HFFc6 (cell line): ENCODE data around the gene IP6K1. TPM values are rescaled to one million over a fixed set of nuclear protein-coding genes. Genes with fewer than 3 reads are reported as not detected.

Source experiments
- DNase-seq: peaks from one replicate; pipeline ENCODE4 v3.0.0-alpha.2; 2018
- H3K27ac Mint-ChIP-seq: 2 replicates; pipeline ENCODE4 v1.8.0; 2020; ENCODE audit warnings: mild to moderate bottlenecking, mixed read lengths
- H3K27me3 Mint-ChIP-seq: 2 replicates; pipeline ENCODE4 v1.8.0; 2021; ENCODE audit warnings: mild to moderate bottlenecking, moderate library complexity, mixed read lengths; ENCODE audit not compliant: insufficient read depth
- H3K36me3 Mint-ChIP-seq: 2 replicates; pipeline ENCODE4 v1.8.0; 2021; ENCODE audit warnings: low read depth, mixed read lengths
- H3K4me1 Mint-ChIP-seq: 2 replicates; pipeline ENCODE4 v1.8.0; 2020; ENCODE audit warnings: low read depth, mixed read lengths
- H3K4me3 Mint-ChIP-seq: 2 replicates; pipeline ENCODE4 v1.8.0; 2020; ENCODE audit warnings: mild to moderate bottlenecking, moderate library complexity, mixed read lengths
- H3K9me3 Mint-ChIP-seq: 2 replicates; pipeline ENCODE4 v1.8.0; 2020; ENCODE audit warnings: mild to moderate bottlenecking, mixed read lengths
- CTCF ChIP-seq: fragments of 200-600 bp; sonication (generic); IDR thresholded peaks from 2 replicates; pipeline ENCODE4 v1.5.0; 2021; ENCODE audit warnings: antibody characterized with exemption, mild to moderate bottlenecking
- total RNA-seq, 6 experiments: library from RNA; stranded (reverse); fragmentation: NEBNext Ultra II Directional; extraction: Animal tissue kit (Norgen Biotek cat#: 25700); gene quantifications; 2 replicates in 1 of 6; 3 replicates in 5 of 6; pipeline ENCODE4 v1.2.3, GENCODE V29; 2021

The IP6K1 gene
- total RNA-seq, 6 experiments from 2014 or later: 29.8 to 43.7 (median 38.4) TPM

GRCh38 chr3:49732597-49732996 lies 53.7 kb downstream of the IP6K1 start:
- DNase-seq: no peak
- Mint-ChIP-seq H3K4me3 (no peak overlapping the region), H3K27ac (no peak overlapping the region), H3K4me1 (no peaks in the 10 kb centered on the region), H3K36me3 (peaks cover 30% of the 10 kb centered on the region), H3K27me3 (no peaks in the 10 kb centered on the region; the same call in none of the 2 replicates), H3K9me3 (no peaks in the 10 kb centered on the region)
- no peak for TF ChIP-seq CTCF

GRCh38 chr3:49729966-49730609 lies 56.3 kb downstream of the IP6K1 start:
- Mint-ChIP-seq H3K4me3 (no peak overlapping the region), H3K27ac (no peak overlapping the region), H3K36me3 (peaks cover 20% of the 10 kb centered on the region; the same call in 1 of the 2 replicates), H3K4me1 (no peaks in the 10 kb centered on the region), H3K27me3 (no peaks in the 10 kb centered on the region; the same call in none of the 2 replicates), H3K9me3 (no peaks in the 10 kb centered on the region)
- no peak for TF ChIP-seq CTCF
- no peak for DNase-seq

GRCh38 chr3:49727924-49728361 lies 58.4 kb downstream of the IP6K1 start:
- no peak for DNase-seq
- no peaks in the 10 kb centered on the region for H3K9me3 Mint-ChIP-seq
- TF ChIP-seq CTCF: no peak
- H3K27ac Mint-ChIP-seq: no peak overlapping the region
- H3K4me1 Mint-ChIP-seq: peaks cover 13% of the 10 kb centered on the region
- peaks cover 8% of the 10 kb centered on the region for H3K27me3 Mint-ChIP-seq
- peaks cover 18% of the 10 kb centered on the region; the same call in 1 of the 2 replicates for H3K36me3 Mint-ChIP-seq
- H3K4me3 Mint-ChIP-seq: no peak overlapping the region

GRCh38 chr3:49727154-49727923 lies 59.0 kb downstream of the IP6K1 start:
- Mint-ChIP-seq H3K4me1 (peaks cover 19% of the 10 kb centered on the region), H3K27ac (no peak overlapping the region)
- no peak for TF ChIP-seq CTCF

GRCh38 chr3:49725906-49726681 lies 60.2 kb downstream of the IP6K1 start:
- H3K27me3 Mint-ChIP-seq: peaks cover 12% of the 10 kb centered on the region
- H3K4me1 Mint-ChIP-seq: peaks cover 19% of the 10 kb centered on the region
- no peaks in the 10 kb centered on the region for H3K9me3 Mint-ChIP-seq
- peak overlapping the region; percentile 22; the same call in 1 of the 2 replicates for H3K27ac Mint-ChIP-seq
- H3K36me3 Mint-ChIP-seq: peaks cover 18% of the 10 kb centered on the region; the same call in 1 of the 2 replicates
- no peak for DNase-seq
- TF ChIP-seq CTCF: no peak
- H3K4me3 Mint-ChIP-seq: no peak overlapping the region

More at GRCh38 chr3:49727154-49727923, 59.0 kb downstream of the IP6K1 start:
- no peaks in the 10 kb centered on the region for H3K9me3 Mint-ChIP-seq
- no peak overlapping the region for H3K4me3 Mint-ChIP-seq
- H3K36me3 Mint-ChIP-seq: peaks cover 19% of the 10 kb centered on the region; the same call in 1 of the 2 replicates
- DNase-seq: no peak
- peaks cover 8% of the 10 kb centered on the region for H3K27me3 Mint-ChIP-seq
